B cell (primary cell): ENCODE results near the gene SMR3A. TPM values are rescaled to one million over a fixed set of nuclear protein-coding genes. Genes with fewer than 3 reads are reported as not detected.

Experiments used
- ATAC-seq: fragments of 200-7000 bp; cut with Tn5 transposase; one replicate; pipeline ENCODE4 v1.10.0; 2021; ENCODE audit warnings: low read depth, mild to moderate bottlenecking, moderate number of reproducible peaks, moderate library complexity
- CTCF ChIA-PET: fragments of 350-600 bp; sonication (Branson Sonifier 250); formaldehyde crosslinking; loops from one replicate; lab custom pipeline; 2021; ENCODE audit warnings: antibody characterized with exemption, inconsistent platforms; lab: Charles Lee
- POLR2A ChIA-PET: fragments of 350-600 bp; sonication (Branson Sonifier 250); formaldehyde crosslinking; loops from one replicate; lab custom pipeline; 2021; ENCODE audit warnings: antibody characterized with exemption; lab: Charles Lee
- DNase-seq: peaks from one replicate; pipeline ENCODE4 v3.0.0; 2013
- H2AFZ ChIP-seq: 2 replicates; pipeline ENCODE4 v1.6.1; 2012; ENCODE audit warnings: mild to moderate bottlenecking, low read depth, low read length; ENCODE audit not compliant: insufficient read depth, poor library complexity, severe bottlenecking
- H3K27ac ChIP-seq, 2 donors: 1 replicate in 1 of 2; 2 replicates in 1 of 2; pipeline ENCODE4 v1.5.1; 2012 to 2013; ENCODE audit warnings: low read length in 2 of 2, mild to moderate bottlenecking in 2 of 2, moderate library complexity in 1 of 2
- H3K27me3 ChIP-seq, 4 experiments: fragments of 200-600 bp in 1 of 4; sonication (generic) in 1 of 4; replicated peaks in 1 of 4; 1 replicate in 2 of 4; 2 replicates in 2 of 4; pipeline versions ENCODE4 v1.6.1 to v1.7.0; 2013 to 2016; ENCODE audit warnings: low read length in 3 of 4, mild to moderate bottlenecking in 2 of 4, mixed read lengths in 1 of 4, moderate library complexity in 1 of 4; ENCODE audit not compliant: insufficient read depth in 4 of 4, control insufficient read depth in 3 of 4; ENCODE audit errors: control extremely low read depth in 1 of 4
- H3K36me3 ChIP-seq, 2 experiments: replicated peaks in 1 of 2; 1 replicate in 1 of 2; 2 replicates in 1 of 2; pipeline versions ENCODE4 v1.6.1 to v1.7.1; 2013; ENCODE audit warnings: low read length in 1 of 2; ENCODE audit not compliant: insufficient read depth in 2 of 2, control insufficient read depth in 1 of 2; ENCODE audit errors: control extremely low read depth in 1 of 2, extremely low read depth in 1 of 2
- H3K4me1 ChIP-seq, 2 donors: fragments of 200-600 bp in 1 of 2; sonication (generic) in 1 of 2; 1 replicate in 1 of 2; 2 replicates in 1 of 2; pipeline versions ENCODE4 v1.5.1 to v1.6.1; 2013 to 2017; ENCODE audit warnings: low read length in 2 of 2; ENCODE audit not compliant: control insufficient read depth in 2 of 2, insufficient read depth in 2 of 2
- H3K4me2 ChIP-seq: replicated peaks from 2 replicates; pipeline ENCODE3; 2012; ENCODE audit warnings: mild to moderate bottlenecking, low read depth, low read length; ENCODE audit not compliant: poor library complexity, severe bottlenecking
- H3K4me3 ChIP-seq, 5 experiments: fragments of 200-600 bp in 1 of 5; sonication (generic) in 1 of 5; 1 replicate in 3 of 5; 2 replicates in 2 of 5; pipeline versions ENCODE4 v1.5.1 to v1.7.0; 2011 to 2016; ENCODE audit warnings: low read length in 4 of 5, mild to moderate bottlenecking in 4 of 5, low read depth in 2 of 5, control low read depth in 1 of 5, moderate library complexity in 1 of 5; ENCODE audit not compliant: insufficient read depth in 1 of 5; ENCODE audit errors: control extremely low read depth in 1 of 5, extremely low read depth in 1 of 5
- H3K79me2 ChIP-seq: fragments of 200-600 bp; sonication (generic); one replicate; pipeline ENCODE4 v1.6.0; 2016; ENCODE audit warnings: low read length; ENCODE audit not compliant: control insufficient read depth, insufficient read depth
- H3K9ac ChIP-seq: fragments of 200-600 bp; sonication (generic); 2 replicates; pipeline ENCODE4 v1.6.1; 2017; ENCODE audit warnings: mild to moderate bottlenecking, low read length, moderate library complexity
- H3K9me3 ChIP-seq, 3 donors: one replicate each; pipeline versions ENCODE4 v1.6.1 to v1.7.1; 2013; ENCODE audit warnings: low read length in 2 of 3; ENCODE audit not compliant: control insufficient read depth in 2 of 3, insufficient read depth in 1 of 3; ENCODE audit errors: control extremely low read depth in 1 of 3
- H4K20me1 ChIP-seq: 2 replicates; pipeline ENCODE4 v1.6.0; 2012; ENCODE audit warnings: mild to moderate bottlenecking, low read length; ENCODE audit not compliant: insufficient read depth, control insufficient read depth, poor library complexity, severe bottlenecking
- H3K27ac Mint-ChIP-seq: one replicate; pipeline ENCODE4 v1.8.0; 2021; ENCODE audit warnings: mixed read lengths
- H3K27me3 Mint-ChIP-seq: one replicate; pipeline ENCODE4 v1.8.0; 2021; ENCODE audit warnings: mixed read lengths
- H3K4me1 Mint-ChIP-seq: one replicate; pipeline ENCODE4 v1.8.0; 2021; ENCODE audit warnings: mixed read lengths
- H3K4me3 Mint-ChIP-seq: one replicate; pipeline ENCODE4 v1.8.0; 2021; ENCODE audit warnings: mixed read lengths
- H3K9me3 Mint-ChIP-seq: one replicate; pipeline ENCODE4 v1.8.0; 2022; ENCODE audit warnings: mixed read lengths; ENCODE audit not compliant: insufficient read depth
- CTCF ChIP-seq: fragments of 200-600 bp; IDR thresholded peaks from one replicate; pipeline ENCODE4 v1.8.0; 2022; ENCODE audit warnings: antibody characterized with exemption, mild to moderate bottlenecking
- EZH2 ChIP-seq: IDR thresholded peaks from 2 replicates; pipeline ENCODE4 v1.6.1; 2012; ENCODE audit warnings: borderline replicate concordance, low read depth, mild to moderate bottlenecking, moderate library complexity, low read length; ENCODE audit not compliant: insufficient read depth, poor library complexity, severe bottlenecking
- WGBS: methylation state at CpG from one replicate; pipeline ENCODE4 v1.1.5; 2013; ENCODE audit warnings: missing lambda C conversion rate; ENCODE audit not compliant: insufficient coverage; 5-methylcytosine and 5-hydroxymethylcytosine counted together
- intact Hi-C: fragments of 100-400 bp; cut with micrococcal nuclease; formaldehyde crosslinking; loops from one replicate; pipeline ENCODE4 v1.10.0; 2022
- polyA plus RNA-seq: library from polyadenylated mRNA; depleted of rRNA; stranded (reverse); fragments of >200 nt; gene quantifications from 2 replicates; pipeline ENCODE4 v1.2.3, GENCODE V29; 2012
- total RNA-seq, 2 donors: library from RNA; stranded (reverse); fragments of 120-200 nt in 1 of 2; gene quantifications; 1 replicate in 1 of 2; 2 replicates in 1 of 2; pipeline versions ENCODE4 v1.2.3 to v1.2.4, GENCODE V29; 2013 to 2022

SMR3A gene
- total and polyA plus RNA-seq, 2 donors (not counting 1 experiment from before 2014, with no cell fraction given) = not detected

- no peaks in the 10 kb centered on the region for H3K4me1 Mint-ChIP-seq
Observed at GRCh38 chr4:70365479-70365878, 4.9 kb downstream of the SMR3A start.

GRCh38 chr4:70367813-70368212, 7.3 kb downstream of the SMR3A start:
- Histone ChIP-seq H3K27ac (no peak overlapping the region), H3K36me3 (no peaks in the 10 kb centered on the region), H3K4me2 (no peak overlapping the region), H2AFZ (no peak overlapping the region), H4K20me1 (no peaks in the 10 kb centered on the region), H3K9ac (no peak overlapping the region), H3K9me3 (no peaks in the 10 kb centered on the region), H3K4me1 (no peaks in the 10 kb centered on the region), H3K27me3 (no peaks in the 10 kb centered on the region), H3K79me2 (no peaks in the 10 kb centered on the region), H3K4me3 (no peak overlapping the region)
- no CpG with 5 or more reads among the region's 1 CpG for WGBS
- POLR2A ChIA-PET = no interaction called here
- CTCF ChIA-PET = no interaction called here
- no peak for TF ChIP-seq EZH2
- TF ChIP-seq CTCF = no peak
- no peaks in the 10 kb centered on the region for H3K9me3 Mint-ChIP-seq
- no peak for ATAC-seq
- intact Hi-C loops = no loop called here
- no peak overlapping the region for H3K4me3 Mint-ChIP-seq
- no peak for DNase-seq
- H3K27ac Mint-ChIP-seq = no peak overlapping the region
- no peaks in the 10 kb centered on the region for H3K27me3 Mint-ChIP-seq
- H3K4me1 Mint-ChIP-seq = no peaks in the 10 kb centered on the region

More at GRCh38 chr4:70365479-70365878, 4.9 kb downstream of the SMR3A start:
- Histone ChIP-seq H3K4me3 (no peak overlapping the region), H3K4me2 (no peak overlapping the region), H4K20me1 (no peaks in the 10 kb centered on the region), H3K9ac (no peak overlapping the region), H3K4me1 (no peaks in the 10 kb centered on the region), H2AFZ (no peak overlapping the region), H3K27ac (no peak overlapping the region), H3K79me2 (no peaks in the 10 kb centered on the region), H3K27me3 (no peaks in the 10 kb centered on the region), H3K36me3 (no peaks in the 10 kb centered on the region), H3K9me3 (peaks cover 0 to 1% (median 0%) of the 10 kb centered on the region in 3 donors)
- WGBS = 67% methylated on average over 1 of the region's 2 CpGs
- no peak for DNase-seq
- Mint-ChIP-seq H3K27me3 (no peaks in the 10 kb centered on the region), H3K4me3 (no peak overlapping the region), H3K9me3 (no peaks in the 10 kb centered on the region), H3K27ac (no peak overlapping the region)
- ChIA-PET POLR2A (no interaction called here), CTCF (no interaction called here)
- TF ChIP-seq CTCF = no peak
- TF ChIP-seq EZH2 = no peak
- no peak for ATAC-seq
- intact Hi-C loops = no loop called here
